SK-N-SH treated with all-trans-retinoic acid at 6 μM for 48 hours (cell line): Measurements from ENCODE around the gene KIN.

ENCODE experiments used
- ARNTL ChIP-seq: fragments of 450-650 bp; formaldehyde crosslinking; IDR thresholded peaks from 2 replicates; pipeline ENCODE4 v1.5.0; 2020; ENCODE audit warnings: low read depth, mild to moderate bottlenecking, moderate library complexity, borderline replicate concordance
- ESRRG ChIP-seq: fragments of 250-450 bp; sonication (Bioruptor Pico); IDR thresholded peaks from 2 replicates; pipeline ENCODE4 v1.6.1; 2021; ENCODE audit warnings: mild to moderate bottlenecking
- RARB ChIP-seq: fragments of 250-450 bp; sonication (Bioruptor Pico); IDR thresholded peaks from 2 replicates; pipeline ENCODE4 v1.8.0; 2021; ENCODE audit warnings: mild to moderate bottlenecking, moderate library complexity
- SNAI2 ChIP-seq: fragments of 250-450 bp; sonication (Bioruptor Pico); IDR thresholded peaks from 2 replicates; pipeline ENCODE4 v1.5.0; 2020; ENCODE audit warnings: mild to moderate bottlenecking, moderate library complexity
- TSHZ2 ChIP-seq: fragments of 250-450 bp; sonication (Bioruptor Pico); IDR thresholded peaks from 2 replicates; pipeline ENCODE4 v1.5.0; 2020; ENCODE audit warnings: mild to moderate bottlenecking, moderate library complexity
- ZFP3 ChIP-seq: fragments of 250-450 bp; sonication (Bioruptor Pico); IDR thresholded peaks from 2 replicates; pipeline ENCODE4 v1.5.0; 2020; ENCODE audit warnings: mild to moderate bottlenecking, moderate library complexity
- ZNF565 ChIP-seq: fragments of 450-650 bp; formaldehyde crosslinking; conservative IDR thresholded peaks from 2 replicates; pipeline ENCODE4 v1.5.0; 2020; ENCODE audit warnings: low read depth, mild to moderate bottlenecking, moderate library complexity
- ZNF8 ChIP-seq: fragments of 450-650 bp; formaldehyde crosslinking; IDR thresholded peaks from 2 replicates; pipeline ENCODE4 v1.5.0; 2020; ENCODE audit warnings: mild to moderate bottlenecking, moderate library complexity
- TF ChIP-seq, protein P1 (sequence below): fragments of 250-450 bp; sonication (Bioruptor Pico); IDR thresholded peaks from 2 replicates; pipeline ENCODE4 v1.8.0; 2020; ENCODE audit warnings: mild to moderate bottlenecking, moderate library complexity, borderline replicate concordance
- TF ChIP-seq, protein P2 (sequence below): fragments of 250-450 bp; sonication (Bioruptor Pico); IDR thresholded peaks from 2 replicates; pipeline ENCODE4 v1.8.0; 2021; ENCODE audit warnings: low read depth, mild to moderate bottlenecking, moderate library complexity, borderline replicate concordance

- TF ChIP-seq ZNF8 (CRISPR knock-in tag) (no peak), ZNF565 (no peak), SNAI2 (no peak), RARB (CRISPR knock-in tag) (no peak), ESRRG (CRISPR knock-in tag) (no peak), TSHZ2 (CRISPR knock-in tag) (no peak), ZFP3 (CRISPR knock-in tag) (no peak), ARNTL (CRISPR knock-in tag) (no peak)
- TF ChIP-seq, protein P1, sequence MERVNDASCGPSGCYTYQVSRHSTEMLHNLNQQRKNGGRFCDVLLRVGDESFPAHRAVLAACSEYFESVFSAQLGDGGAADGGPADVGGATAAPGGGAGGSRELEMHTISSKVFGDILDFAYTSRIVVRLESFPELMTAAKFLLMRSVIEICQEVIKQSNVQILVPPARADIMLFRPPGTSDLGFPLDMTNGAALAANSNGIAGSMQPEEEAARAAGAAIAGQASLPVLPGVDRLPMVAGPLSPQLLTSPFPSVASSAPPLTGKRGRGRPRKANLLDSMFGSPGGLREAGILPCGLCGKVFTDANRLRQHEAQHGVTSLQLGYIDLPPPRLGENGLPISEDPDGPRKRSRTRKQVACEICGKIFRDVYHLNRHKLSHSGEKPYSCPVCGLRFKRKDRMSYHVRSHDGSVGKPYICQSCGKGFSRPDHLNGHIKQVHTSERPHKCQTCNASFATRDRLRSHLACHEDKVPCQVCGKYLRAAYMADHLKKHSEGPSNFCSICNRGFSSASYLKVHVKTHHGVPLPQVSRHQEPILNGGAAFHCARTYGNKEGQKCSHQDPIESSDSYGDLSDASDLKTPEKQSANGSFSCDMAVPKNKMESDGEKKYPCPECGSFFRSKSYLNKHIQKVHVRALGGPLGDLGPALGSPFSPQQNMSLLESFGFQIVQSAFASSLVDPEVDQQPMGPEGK (CRISPR knock-in tag) = no peak
- TF ChIP-seq, protein P2, sequence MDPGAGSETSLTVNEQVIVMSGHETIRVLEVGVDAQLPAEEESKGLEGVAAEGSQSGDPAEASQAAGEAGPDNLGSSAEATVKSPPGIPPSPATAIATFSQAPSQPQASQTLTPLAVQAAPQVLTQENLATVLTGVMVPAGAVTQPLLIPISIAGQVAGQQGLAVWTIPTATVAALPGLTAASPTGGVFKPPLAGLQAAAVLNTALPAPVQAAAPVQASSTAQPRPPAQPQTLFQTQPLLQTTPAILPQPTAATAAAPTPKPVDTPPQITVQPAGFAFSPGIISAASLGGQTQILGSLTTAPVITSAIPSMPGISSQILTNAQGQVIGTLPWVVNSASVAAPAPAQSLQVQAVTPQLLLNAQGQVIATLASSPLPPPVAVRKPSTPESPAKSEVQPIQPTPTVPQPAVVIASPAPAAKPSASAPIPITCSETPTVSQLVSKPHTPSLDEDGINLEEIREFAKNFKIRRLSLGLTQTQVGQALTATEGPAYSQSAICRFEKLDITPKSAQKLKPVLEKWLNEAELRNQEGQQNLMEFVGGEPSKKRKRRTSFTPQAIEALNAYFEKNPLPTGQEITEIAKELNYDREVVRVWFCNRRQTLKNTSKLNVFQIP (CRISPR knock-in tag) = no peak
Observed at GRCh38 chr10:7833210-7833609, 45.4 kb upstream of the KIN start.
